Trophoblast cell (in vitro differentiated cells and primary cell): ENCODE measurements around the gene SIK2.

ENCODE experiments used
- DNase-seq, 2 donors: peaks; one replicate each; pipeline ENCODE4 v3.0.0-alpha.2; 2016
- H2AFZ ChIP-seq: 2 replicates; pipeline ENCODE4 v1.6.1; 2013; ENCODE audit warnings: low read length, moderate library complexity, mild to moderate bottlenecking; ENCODE audit not compliant: insufficient read depth, poor library complexity
- H2AK5ac ChIP-seq: 2 replicates; pipeline ENCODE4 v1.6.1; 2013; ENCODE audit warnings: mild to moderate bottlenecking, low read length
- H2BK120ac ChIP-seq: 2 replicates; pipeline ENCODE4 v1.6.1; 2013; ENCODE audit warnings: low read length, mild to moderate bottlenecking, moderate library complexity; ENCODE audit not compliant: insufficient read depth, poor library complexity
- H2BK12ac ChIP-seq: 2 replicates; pipeline ENCODE4 v1.6.1; 2013; ENCODE audit warnings: mild to moderate bottlenecking, low read length, moderate library complexity
- H2BK5ac ChIP-seq: 2 replicates; pipeline ENCODE4 v1.6.1; 2013; ENCODE audit warnings: low read length, low read depth, moderate library complexity, mild to moderate bottlenecking; ENCODE audit not compliant: poor library complexity
- H3K14ac ChIP-seq: 2 replicates; pipeline ENCODE4 v1.6.1; 2013; ENCODE audit warnings: mild to moderate bottlenecking, low read length
- H3K18ac ChIP-seq: 2 replicates; pipeline ENCODE4 v1.6.1; 2013; ENCODE audit warnings: mild to moderate bottlenecking, low read length
- H3K23ac ChIP-seq: 2 replicates; pipeline ENCODE4 v1.6.1; 2013; ENCODE audit warnings: low read length
- H3K27ac ChIP-seq: 2 replicates; pipeline ENCODE4 v1.5.1; 2013; ENCODE audit warnings: low read depth, mild to moderate bottlenecking, inconsistent platforms, low read length, moderate library complexity
- H3K27me3 ChIP-seq: 2 replicates; pipeline ENCODE4 v1.6.1; 2013; ENCODE audit warnings: inconsistent platforms, mild to moderate bottlenecking, low read length, moderate library complexity; ENCODE audit not compliant: insufficient read depth
- H3K36me3 ChIP-seq, 2 experiments: 1 replicate in 1 of 2; 2 replicates in 1 of 2; pipeline ENCODE4 v1.6.1; 2013; ENCODE audit warnings: low read length in 2 of 2, mild to moderate bottlenecking in 2 of 2, moderate library complexity in 1 of 2; ENCODE audit not compliant: insufficient read depth in 2 of 2, control insufficient read depth in 1 of 2
- H3K4ac ChIP-seq: 2 replicates; pipeline ENCODE4 v1.6.1; 2013; ENCODE audit warnings: low read depth, mild to moderate bottlenecking, low read length, moderate library complexity
- H3K4me1 ChIP-seq, 2 experiments: 1 replicate in 1 of 2; 2 replicates in 1 of 2; pipeline ENCODE4 v1.6.1; 2013; ENCODE audit warnings: low read length in 2 of 2, mild to moderate bottlenecking in 2 of 2, moderate library complexity in 1 of 2; ENCODE audit not compliant: insufficient read depth in 2 of 2, control insufficient read depth in 1 of 2
- H3K4me2 ChIP-seq: 2 replicates; pipeline ENCODE4 v1.6.1; 2013; ENCODE audit warnings: inconsistent platforms, mild to moderate bottlenecking, low read length, moderate library complexity
- H3K4me3 ChIP-seq: 2 replicates; pipeline ENCODE4 v1.5.1; 2013; ENCODE audit warnings: mild to moderate bottlenecking, low read depth, low read length, inconsistent platforms
- H3K79me1 ChIP-seq: one replicate; pipeline ENCODE4 v1.6.1; 2013; ENCODE audit warnings: low read length
- H3K79me2 ChIP-seq: 2 replicates; pipeline ENCODE4 v1.6.1; 2013; ENCODE audit warnings: low read length, mild to moderate bottlenecking; ENCODE audit not compliant: control insufficient read depth, insufficient read depth, poor library complexity
- H3K9ac ChIP-seq: 2 replicates; pipeline ENCODE4 v1.6.1; 2013; ENCODE audit warnings: mild to moderate bottlenecking, low read length
- H3K9me3 ChIP-seq: 2 replicates; pipeline ENCODE4 v1.6.1; 2013; ENCODE audit warnings: low read depth, mild to moderate bottlenecking, control low read depth, inconsistent platforms, low read length; ENCODE audit not compliant: insufficient read depth
- H4K12ac ChIP-seq: 2 replicates; pipeline ENCODE4 v1.6.1; 2013; ENCODE audit warnings: low read depth, mild to moderate bottlenecking, low read length, moderate library complexity
- H4K8ac ChIP-seq: 2 replicates; pipeline ENCODE4 v1.6.1; 2013; ENCODE audit warnings: low read depth, mild to moderate bottlenecking, low read length, moderate library complexity
- H4K91ac ChIP-seq: one replicate; pipeline ENCODE4 v1.6.1; 2013; ENCODE audit warnings: low read depth, mild to moderate bottlenecking, low read length, moderate library complexity
- WGBS: extraction: QIAGEN DNeasy Blood & Tissue Kit; methylation state at CpG from one replicate; pipeline ENCODE4 v1.1.7; 2013; ENCODE audit warnings: missing lambda C conversion rate; ENCODE audit not compliant: insufficient read length, insufficient coverage; ENCODE audit errors: extremely low coverage; 5-methylcytosine and 5-hydroxymethylcytosine counted together

Gene SIK2

GRCh38 chr11:111759778-111760407, 157.6 kb downstream of the SIK2 start:
- DNase-seq: no peak

GRCh38 chr11:111761036-111761435, 158.8 kb downstream of the SIK2 start:
- Histone ChIP-seq H3K14ac (no peak overlapping the region), H3K79me2 (peaks cover 4% of the 10 kb centered on the region), H3K18ac (no peak overlapping the region), H3K4me2 (no peak overlapping the region), H3K79me1 (peaks cover 5% of the 10 kb centered on the region), H3K4me3 (no peak overlapping the region), H2BK120ac (no peak overlapping the region), H2BK5ac (no peak overlapping the region), H3K4ac (no peak overlapping the region), H2AFZ (no peak overlapping the region), H3K23ac (no peak overlapping the region), H4K8ac (no peak overlapping the region), H2AK5ac (no peak overlapping the region), H2BK12ac (no peak overlapping the region), H3K9ac (no peak overlapping the region), H3K4me1 (no peaks in the 10 kb centered on the region), H3K9me3 (no peaks in the 10 kb centered on the region), H4K91ac (no peak overlapping the region), H3K27ac (no peak overlapping the region), H3K36me3 (peaks cover 22 to 35% of the 10 kb centered on the region in 2 experiments), H3K27me3 (no peaks in the 10 kb centered on the region), H4K12ac (no peak overlapping the region)
- WGBS: no CpG with 5 or more reads among the region's 4 CpGs
- DNase-seq: no peak

More at GRCh38 chr11:111759778-111760407, 157.6 kb downstream of the SIK2 start:
- H3K18ac ChIP-seq: no peak overlapping the region
- H3K36me3 ChIP-seq: peaks cover 28 to 37% of the 10 kb centered on the region in 2 experiments
- H3K4me2 ChIP-seq: no peak overlapping the region
- H2AFZ ChIP-seq: no peak overlapping the region
- no peak overlapping the region for H2BK5ac ChIP-seq
- H3K4me1 ChIP-seq: no peaks in the 10 kb centered on the region
- no peak overlapping the region for H3K4me3 ChIP-seq
- no peak overlapping the region for H4K8ac ChIP-seq
- no peak overlapping the region for H2AK5ac ChIP-seq
- H2BK12ac ChIP-seq: no peak overlapping the region
- no peak overlapping the region for H2BK120ac ChIP-seq
- H3K14ac ChIP-seq: no peak overlapping the region
- H3K9ac ChIP-seq: no peak overlapping the region
- H4K12ac ChIP-seq: no peak overlapping the region
- no peak overlapping the region for H3K27ac ChIP-seq
- no peaks in the 10 kb centered on the region for H3K27me3 ChIP-seq
- no peak overlapping the region for H3K23ac ChIP-seq
- no CpG with 5 or more reads among the region's 5 CpGs for WGBS
- H4K91ac ChIP-seq: no peak overlapping the region
- H3K4ac ChIP-seq: no peak overlapping the region
- H3K9me3 ChIP-seq: no peaks in the 10 kb centered on the region
- no peaks in the 10 kb centered on the region for H3K79me1 ChIP-seq
- H3K79me2 ChIP-seq: no peaks in the 10 kb centered on the region

- H2AK5ac ChIP-seq: no peak overlapping the region
- no peak overlapping the region for H4K12ac ChIP-seq
- peaks cover 9% of the 10 kb centered on the region for H3K79me1 ChIP-seq
- H2AFZ ChIP-seq: no peak overlapping the region
- H3K23ac ChIP-seq: no peak overlapping the region
- no peak overlapping the region for H3K14ac ChIP-seq
- no peak overlapping the region for H3K4me2 ChIP-seq
- DNase-seq: no peak
- no peak overlapping the region for H4K8ac ChIP-seq
- H4K91ac ChIP-seq: no peak overlapping the region
- H3K9ac ChIP-seq: no peak overlapping the region
- H3K4ac ChIP-seq: no peak overlapping the region
- H2BK120ac ChIP-seq: no peak overlapping the region
- peaks cover 20 to 32% of the 10 kb centered on the region in 2 experiments for H3K36me3 ChIP-seq
- peaks cover 8% of the 10 kb centered on the region for H3K79me2 ChIP-seq
- H2BK12ac ChIP-seq: no peak overlapping the region
- H3K27me3 ChIP-seq: no peaks in the 10 kb centered on the region
- no peak overlapping the region for H3K4me3 ChIP-seq
- H3K9me3 ChIP-seq: no peaks in the 10 kb centered on the region
- H3K18ac ChIP-seq: no peak overlapping the region
- no peak overlapping the region for H2BK5ac ChIP-seq
- no CpG with 5 or more reads among the region's 5 CpGs for WGBS
- H3K4me1 ChIP-seq: peaks cover 0 to 2% of the 10 kb centered on the region in 2 experiments
- H3K27ac ChIP-seq: no peak overlapping the region
These were observed 160.3 kb downstream of the SIK2 start for GRCh38 chr11:111762526-111762925.

DNA sequence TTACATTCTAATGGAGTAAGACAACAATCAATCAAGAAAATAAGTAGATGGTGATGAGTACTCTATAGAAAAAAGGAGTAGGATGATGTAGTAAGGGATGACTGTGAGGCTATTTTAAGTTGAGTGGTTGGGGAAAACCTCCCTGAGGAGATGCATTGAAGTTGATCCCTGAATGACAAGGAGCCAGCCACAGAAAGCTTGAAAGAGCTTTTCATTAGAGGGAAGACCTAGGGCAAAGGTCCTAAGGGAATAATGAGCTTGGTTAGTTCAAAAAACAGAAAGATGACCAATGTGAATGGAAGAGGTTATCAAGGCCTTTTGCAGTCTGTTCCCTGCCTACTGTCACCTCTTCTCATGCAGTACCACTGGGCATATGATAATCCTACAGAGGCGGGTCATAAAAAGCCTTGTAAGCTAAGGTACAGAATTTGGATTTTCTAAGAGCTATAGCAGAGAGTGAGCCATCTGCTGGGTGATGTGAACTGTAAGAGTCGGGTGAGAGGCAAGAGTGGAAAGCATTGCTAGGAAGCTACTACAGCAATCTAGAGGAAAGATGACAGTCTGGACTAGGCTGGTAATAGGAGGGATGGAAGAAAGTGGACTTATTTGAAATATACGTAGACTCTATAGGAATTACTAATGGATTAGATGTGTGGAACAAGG, 160.9 kb downstream of the SIK2 start:
- no peaks in the 10 kb centered on the region for H3K9me3 ChIP-seq
- H3K79me2 ChIP-seq: peaks cover 8% of the 10 kb centered on the region
- H2AFZ ChIP-seq: no peak overlapping the region
- H3K23ac ChIP-seq: no peak overlapping the region
- no peak overlapping the region for H3K4me3 ChIP-seq
- no peak overlapping the region for H3K4ac ChIP-seq
- H4K12ac ChIP-seq: no peak overlapping the region
- peaks cover 0 to 2% of the 10 kb centered on the region in 2 experiments for H3K4me1 ChIP-seq
- H3K79me1 ChIP-seq: peaks cover 9% of the 10 kb centered on the region
- WGBS: no CpG with 5 or more reads among the region's 3 CpGs
- no peak for DNase-seq
- peaks cover 18 to 32% of the 10 kb centered on the region in 2 experiments for H3K36me3 ChIP-seq
- H3K9ac ChIP-seq: no peak overlapping the region
- no peak overlapping the region for H2AK5ac ChIP-seq
- no peak overlapping the region for H2BK5ac ChIP-seq
- no peak overlapping the region for H4K8ac ChIP-seq
- no peak overlapping the region for H2BK120ac ChIP-seq
- no peak overlapping the region for H3K4me2 ChIP-seq
- H4K91ac ChIP-seq: no peak overlapping the region
- H3K14ac ChIP-seq: no peak overlapping the region
- H3K18ac ChIP-seq: no peak overlapping the region
- H3K27ac ChIP-seq: no peak overlapping the region
- H3K27me3 ChIP-seq: no peaks in the 10 kb centered on the region
- H2BK12ac ChIP-seq: no peak overlapping the region
